Karpas-422 (cell line): Measurements from ENCODE around the gene SH2D1A. TPM values are rescaled to one million over a fixed set of nuclear protein-coding genes. Genes with fewer than 3 reads are reported as not detected.

Source experiments
- DNase-seq: peaks from one replicate; pipeline ENCODE4 v3.0.0-alpha.2; 2015
- H2AFZ ChIP-seq: fragments of 200-600 bp; sonication (generic); 2 replicates; pipeline ENCODE4 v1.6.1; 2014; ENCODE audit warnings: antibody characterized with exemption, low read length, mixed read lengths
- H3K27ac ChIP-seq: fragments of 200-600 bp; sonication (generic); 2 replicates; pipeline ENCODE4 v1.5.1; 2014; ENCODE audit warnings: mild to moderate bottlenecking, low read length, moderate library complexity
- H3K27me3 ChIP-seq: fragments of 200-600 bp; sonication (generic); 2 replicates; pipeline ENCODE4 v1.6.1; 2014; ENCODE audit warnings: low read length, mixed read lengths
- H3K36me3 ChIP-seq: fragments of 200-600 bp; sonication (generic); 2 replicates; pipeline ENCODE4 v1.6.1; 2014; ENCODE audit warnings: low read length, mixed read lengths; ENCODE audit not compliant: insufficient read depth
- H3K4me1 ChIP-seq: fragments of 200-600 bp; sonication (generic); 2 replicates; pipeline ENCODE4 v1.6.1; 2014; ENCODE audit warnings: mild to moderate bottlenecking, low read length, mixed read lengths
- H3K4me2 ChIP-seq: fragments of 200-600 bp; sonication (generic); 2 replicates; pipeline ENCODE4 v1.6.1; 2014; ENCODE audit warnings: low read length, low read depth, mild to moderate bottlenecking; ENCODE audit not compliant: poor library complexity, severe bottlenecking
- H3K4me3 ChIP-seq: fragments of 200-600 bp; sonication (generic); 2 replicates; pipeline ENCODE4 v1.5.1; 2014; ENCODE audit warnings: mild to moderate bottlenecking, antibody characterized with exemption, low read length, mixed read lengths
- H3K79me2 ChIP-seq: fragments of 200-600 bp; sonication (generic); 2 replicates; pipeline ENCODE4 v1.6.1; 2014; ENCODE audit warnings: mild to moderate bottlenecking, low read length, mixed read lengths
- H3K9ac ChIP-seq: fragments of 200-600 bp; sonication (generic); 2 replicates; pipeline ENCODE4 v1.6.0; 2014; ENCODE audit warnings: low read length
- H3K9me2 ChIP-seq: fragments of 200-600 bp; sonication (generic), shearing (Covaris generic); replicated peaks from 2 replicates; pipeline ENCODE4 v1.6.0; 2014; ENCODE audit warnings: mild to moderate bottlenecking, low read length, moderate library complexity; ENCODE audit not compliant: insufficient read depth
- H3K9me3 ChIP-seq: fragments of 300-700, 200-600 bp; sonication (generic); 2 replicates; pipeline ENCODE4 v1.6.1; 2014; ENCODE audit warnings: low read length, mixed read lengths
- H4K20me1 ChIP-seq: fragments of 200-600 bp; sonication (generic); 2 replicates; pipeline ENCODE4 v1.6.1; 2014; ENCODE audit warnings: mild to moderate bottlenecking, antibody characterized with exemption, low read length, low read depth; ENCODE audit not compliant: insufficient read depth
- total RNA-seq: library from RNA; depleted of rRNA; stranded (reverse); fragments of >200 nt; shearing (Covaris generic); gene quantifications from 2 replicates; pipeline ENCODE4 v1.2.3, GENCODE V29; 2014; ENCODE audit warnings: low replicate concordance

SH2D1A gene
- total RNA-seq, 1 experiment from 2014 or later = 1.5 TPM

DNA sequence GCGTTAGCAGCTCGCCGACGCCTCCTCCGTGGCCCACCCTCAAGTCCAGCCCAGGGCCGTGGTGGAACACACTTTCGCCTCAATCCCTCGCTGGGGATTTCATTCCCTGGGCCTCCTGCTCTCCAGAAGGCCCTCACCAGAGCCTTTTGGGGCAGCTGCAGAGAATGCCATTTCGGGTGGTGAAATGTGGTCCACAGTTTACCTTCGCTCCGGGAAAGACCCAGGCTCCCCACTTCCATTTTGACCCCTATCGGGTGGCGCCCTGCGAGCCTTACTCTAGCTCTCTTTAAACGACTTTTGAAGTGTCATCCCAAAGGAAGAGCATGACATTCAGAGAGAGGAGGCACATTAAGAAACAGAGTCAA is 496 bp downstream of the SH2D1A start:
- H3K27me3 ChIP-seq = no peaks in the 10 kb centered on the region
- H3K9me2 ChIP-seq = no peaks in the 10 kb centered on the region
- DNase-seq = no peak
- H3K36me3 ChIP-seq = no peaks in the 10 kb centered on the region
- H3K9ac ChIP-seq = no peak overlapping the region
- no peaks in the 10 kb centered on the region for H3K79me2 ChIP-seq
- H3K4me1 ChIP-seq = no peaks in the 10 kb centered on the region
- no peak overlapping the region for H3K27ac ChIP-seq
- no peaks in the 10 kb centered on the region for H3K9me3 ChIP-seq
- H4K20me1 ChIP-seq = no peaks in the 10 kb centered on the region
- no peak overlapping the region for H3K4me2 ChIP-seq
- no peak overlapping the region for H2AFZ ChIP-seq
- no peak overlapping the region for H3K4me3 ChIP-seq

DNA sequence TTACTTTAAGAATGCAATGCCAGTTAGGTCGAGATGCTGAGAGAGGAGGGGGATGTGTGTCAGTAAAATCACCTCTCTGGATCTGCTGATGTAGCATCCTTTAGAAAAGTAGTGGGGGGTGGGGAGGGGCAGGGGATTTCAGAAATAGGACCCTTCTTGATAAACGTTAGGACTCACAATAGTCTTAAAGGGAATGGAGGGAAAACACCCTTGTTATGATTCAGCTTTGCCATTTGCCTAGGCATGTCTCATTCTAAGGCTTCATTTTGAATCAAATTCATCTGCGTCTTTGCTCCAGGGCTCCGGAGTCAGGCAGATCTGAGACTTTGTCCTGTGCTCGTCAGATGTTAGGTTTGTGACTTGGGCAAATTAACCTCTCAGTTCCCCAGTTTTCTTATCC is 879 bp downstream of the SH2D1A start:
- Histone ChIP-seq H3K27me3 (no peaks in the 10 kb centered on the region), H3K4me2 (no peak overlapping the region), H2AFZ (no peak overlapping the region), H3K9ac (no peak overlapping the region), H3K27ac (no peak overlapping the region), H3K4me1 (no peaks in the 10 kb centered on the region), H3K36me3 (no peaks in the 10 kb centered on the region), H3K9me3 (no peaks in the 10 kb centered on the region), H3K9me2 (no peaks in the 10 kb centered on the region), H3K4me3 (no peak overlapping the region), H4K20me1 (no peaks in the 10 kb centered on the region), H3K79me2 (no peaks in the 10 kb centered on the region)
- DNase-seq = no peak

- Histone ChIP-seq H3K27me3 (no peaks in the 10 kb centered on the region), H3K9me2 (no peaks in the 10 kb centered on the region), H3K9ac (no peak overlapping the region), H3K36me3 (no peaks in the 10 kb centered on the region), H3K4me1 (no peaks in the 10 kb centered on the region), H3K4me2 (no peak overlapping the region), H2AFZ (no peak overlapping the region), H3K9me3 (no peaks in the 10 kb centered on the region), H3K27ac (no peak overlapping the region), H4K20me1 (no peaks in the 10 kb centered on the region), H3K4me3 (no peak overlapping the region), H3K79me2 (no peaks in the 10 kb centered on the region)
- DNase-seq = no peak
Observed at GRCh38 chrX:124348182-124348581, 1.8 kb downstream of the SH2D1A start.

DNA sequence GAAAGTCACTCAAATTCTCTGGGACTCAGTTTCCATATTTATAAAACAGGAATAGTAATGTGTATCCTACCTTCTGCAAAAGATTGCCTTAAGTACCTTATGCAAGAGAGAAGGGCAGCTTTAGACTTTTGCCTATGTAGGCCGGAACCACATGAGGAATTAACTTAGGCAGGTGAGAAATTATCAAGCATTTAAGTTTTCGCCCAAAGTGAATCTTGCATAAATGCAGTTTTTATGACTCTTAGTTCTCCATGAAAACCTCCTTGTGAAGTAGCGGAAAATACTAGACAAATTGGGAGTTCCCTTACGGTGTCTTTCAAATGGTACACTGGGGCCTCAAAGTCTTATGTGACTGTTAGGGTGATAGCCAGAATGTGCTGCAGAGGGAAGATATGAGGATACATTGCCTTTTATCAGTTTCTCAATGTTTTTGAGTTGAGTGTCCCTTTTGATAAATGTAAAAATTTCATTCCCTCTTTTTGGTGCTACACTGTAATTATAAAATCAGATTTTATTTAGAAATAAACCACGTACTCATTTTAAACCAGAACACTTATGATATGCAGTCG is 2.6 kb downstream of the SH2D1A start:
- Histone ChIP-seq H3K27ac (no peak overlapping the region), H3K4me2 (no peak overlapping the region), H3K27me3 (no peaks in the 10 kb centered on the region), H3K9me3 (no peaks in the 10 kb centered on the region), H3K4me3 (no peak overlapping the region), H4K20me1 (no peaks in the 10 kb centered on the region), H3K36me3 (no peaks in the 10 kb centered on the region), H3K79me2 (no peaks in the 10 kb centered on the region), H3K4me1 (no peaks in the 10 kb centered on the region), H2AFZ (no peak overlapping the region), H3K9me2 (no peaks in the 10 kb centered on the region), H3K9ac (no peak overlapping the region)
- no peak for DNase-seq

DNA sequence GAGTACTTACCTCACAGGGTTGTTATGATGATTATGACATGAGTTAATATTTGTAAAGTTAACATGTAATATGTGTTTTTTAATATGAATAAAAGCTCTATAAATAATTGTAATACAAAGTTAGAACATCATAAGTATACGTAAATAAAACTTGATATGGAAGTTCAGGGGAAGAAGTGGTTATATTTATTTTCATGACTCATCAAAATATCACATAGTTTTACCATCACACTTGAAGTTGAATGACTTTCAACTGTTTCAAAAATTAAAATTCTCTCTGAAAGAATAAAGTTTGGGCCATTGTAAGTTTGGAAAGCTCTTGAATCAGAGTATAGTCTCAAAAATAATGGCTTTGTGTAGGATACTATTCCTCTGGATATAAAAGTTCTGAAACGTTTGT is 8.3 kb downstream of the SH2D1A start:
- Histone ChIP-seq H3K9me3 (no peaks in the 10 kb centered on the region), H3K36me3 (no peaks in the 10 kb centered on the region), H3K79me2 (no peaks in the 10 kb centered on the region), H3K4me2 (no peak overlapping the region), H3K4me3 (no peak overlapping the region), H3K4me1 (no peaks in the 10 kb centered on the region), H3K27ac (no peak overlapping the region), H3K9ac (no peak overlapping the region), H3K9me2 (no peaks in the 10 kb centered on the region), H2AFZ (no peak overlapping the region), H4K20me1 (no peaks in the 10 kb centered on the region), H3K27me3 (no peaks in the 10 kb centered on the region)
- DNase-seq = no peak

DNA sequence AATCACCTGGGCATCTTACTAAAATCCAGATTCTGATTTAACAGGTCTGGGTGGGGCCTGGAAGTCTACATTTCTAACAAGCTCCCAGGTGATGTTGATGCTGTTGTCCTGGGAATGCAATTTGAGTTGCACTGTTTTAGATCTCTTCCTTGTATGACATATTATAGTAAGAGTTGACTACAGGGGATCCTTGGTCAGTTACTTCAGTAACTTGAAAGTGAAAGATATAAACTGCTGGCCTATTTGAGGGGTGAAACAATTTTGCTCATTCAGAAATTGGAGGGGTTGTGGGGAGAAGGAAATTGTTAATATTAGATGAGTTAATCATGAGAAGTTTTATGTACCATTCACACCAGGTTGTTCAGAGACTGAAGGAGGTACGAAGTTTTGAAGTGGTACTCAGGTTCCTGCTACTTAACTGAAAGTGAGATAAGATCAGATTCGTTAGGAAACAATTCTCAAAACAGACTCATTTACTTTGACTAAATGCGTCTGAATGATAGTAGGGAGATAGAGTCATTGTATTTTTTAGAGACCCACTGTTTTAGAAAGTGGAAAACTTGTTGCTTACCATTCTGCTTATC is 12.5 kb downstream of the SH2D1A start:
- Histone ChIP-seq H3K4me2 (no peak overlapping the region), H3K36me3 (no peaks in the 10 kb centered on the region), H2AFZ (no peak overlapping the region)

DNA sequence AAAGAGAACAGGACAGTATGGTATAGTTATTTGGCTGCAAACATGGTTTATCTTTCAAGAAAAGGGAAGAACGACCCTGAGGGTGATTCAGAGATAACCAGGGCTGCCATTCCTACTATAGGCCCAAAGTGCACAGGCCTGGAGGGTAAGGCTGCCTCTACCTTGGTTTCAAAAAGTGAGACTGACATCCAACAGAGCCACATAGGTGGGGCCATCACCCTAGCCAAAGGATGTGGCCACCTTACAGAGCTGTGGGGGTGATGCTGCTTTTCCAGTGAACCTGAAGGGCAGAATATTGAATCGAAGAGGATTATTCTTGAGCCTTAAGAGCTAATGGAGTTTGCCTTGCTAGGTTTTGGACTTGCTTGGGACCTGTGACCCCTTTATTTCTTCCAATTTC is 15.7 kb downstream of the SH2D1A start:
- H3K9me3 ChIP-seq = no peaks in the 10 kb centered on the region
- H3K79me2 ChIP-seq = no peaks in the 10 kb centered on the region
- H4K20me1 ChIP-seq = no peaks in the 10 kb centered on the region
- H3K27ac ChIP-seq = no peak overlapping the region
- H3K36me3 ChIP-seq = no peaks in the 10 kb centered on the region
- H2AFZ ChIP-seq = no peak overlapping the region
- no peak overlapping the region for H3K4me2 ChIP-seq
- H3K4me1 ChIP-seq = no peaks in the 10 kb centered on the region
- no peak for DNase-seq
- H3K9ac ChIP-seq = no peak overlapping the region
- no peak overlapping the region for H3K4me3 ChIP-seq
- H3K9me2 ChIP-seq = no peaks in the 10 kb centered on the region
- no peaks in the 10 kb centered on the region for H3K27me3 ChIP-seq

More for the DNA sequence above, 12.5 kb downstream of the SH2D1A start:
- Histone ChIP-seq H3K9me3 (no peaks in the 10 kb centered on the region), H3K9me2 (no peaks in the 10 kb centered on the region), H3K9ac (no peak overlapping the region), H3K4me3 (no peak overlapping the region), H3K4me1 (no peaks in the 10 kb centered on the region), H4K20me1 (no peaks in the 10 kb centered on the region), H3K79me2 (no peaks in the 10 kb centered on the region), H3K27me3 (no peaks in the 10 kb centered on the region), H3K27ac (no peak overlapping the region)
- DNase-seq = no peak

DNA sequence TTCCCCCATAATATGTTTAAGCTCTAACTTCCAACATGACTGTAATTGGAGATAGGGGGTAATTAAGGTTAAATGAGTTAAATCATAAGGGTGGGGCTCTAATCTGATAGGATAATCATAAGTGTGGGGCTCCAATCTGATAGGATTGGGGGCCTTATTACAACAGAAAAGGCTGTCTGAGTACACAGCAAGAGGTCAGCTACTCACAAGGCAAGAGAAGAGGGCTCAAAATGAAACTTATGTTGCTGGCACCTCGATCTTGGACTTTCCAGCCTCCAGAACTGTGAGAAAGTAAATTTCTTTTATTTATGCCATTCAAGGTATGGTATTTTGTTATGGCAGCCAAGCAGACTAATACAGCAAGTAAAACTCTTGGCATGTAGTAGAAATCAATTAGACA is 16.4 kb downstream of the SH2D1A start:
- Histone ChIP-seq H3K79me2 (no peaks in the 10 kb centered on the region), H4K20me1 (no peaks in the 10 kb centered on the region), H3K36me3 (no peaks in the 10 kb centered on the region), H2AFZ (no peak overlapping the region), H3K4me3 (no peak overlapping the region), H3K27ac (no peak overlapping the region), H3K4me1 (no peaks in the 10 kb centered on the region), H3K4me2 (no peak overlapping the region), H3K9me3 (no peaks in the 10 kb centered on the region), H3K27me3 (no peaks in the 10 kb centered on the region), H3K9ac (no peak overlapping the region), H3K9me2 (no peaks in the 10 kb centered on the region)
- no peak for DNase-seq
